Glutamatergic neuron (in vitro differentiated cells): ENCODE measurements around the gene SLC22A17. TPM values are rescaled to one million over a fixed set of nuclear protein-coding genes. Genes with fewer than 3 reads are reported as not detected.

ENCODE experiments used
- DNase-seq: peaks from one replicate; pipeline ENCODE4 v3.0.0; 2022
- H3K27ac Mint-ChIP-seq: one replicate; pipeline ENCODE4 v1.8.0; 2020; ENCODE audit warnings: mild to moderate bottlenecking, mixed read lengths, inconsistent platforms; ENCODE audit not compliant: unreplicated experiment
- H3K27me3 Mint-ChIP-seq: one replicate; pipeline ENCODE4 v1.8.0; 2020; ENCODE audit warnings: mild to moderate bottlenecking, moderate library complexity, mixed read lengths, inconsistent platforms; ENCODE audit not compliant: unreplicated experiment
- H3K36me3 Mint-ChIP-seq: one replicate; pipeline ENCODE4 v1.8.0; 2020; ENCODE audit warnings: mild to moderate bottlenecking, mixed read lengths, inconsistent platforms; ENCODE audit not compliant: unreplicated experiment
- H3K4me1 Mint-ChIP-seq: one replicate; pipeline ENCODE4 v1.8.0; 2020; ENCODE audit warnings: mild to moderate bottlenecking, low read depth, mixed read lengths, inconsistent platforms; ENCODE audit not compliant: unreplicated experiment
- H3K4me3 Mint-ChIP-seq: one replicate; pipeline ENCODE4 v1.8.0; 2020; ENCODE audit warnings: mild to moderate bottlenecking, mixed read lengths, inconsistent platforms; ENCODE audit not compliant: unreplicated experiment
- H3K9me3 Mint-ChIP-seq: one replicate; pipeline ENCODE4 v1.8.0; 2020; ENCODE audit warnings: mild to moderate bottlenecking, moderate library complexity, mixed read lengths, inconsistent platforms; ENCODE audit not compliant: unreplicated experiment
- CTCF ChIP-seq: fragments of 200-600 bp; sonication (generic); IDR thresholded peaks from one replicate; pipeline ENCODE4 v1.5.0; 2021; ENCODE audit not compliant: partially characterized antibody, unreplicated experiment
- total RNA-seq: library from RNA; stranded (reverse); fragmentation: NEBNext Ultra II Directional; extraction: Animal tissue kit (Norgen Biotek cat#: 25700); gene quantifications from one replicate; pipeline ENCODE4 v1.2.1, GENCODE V29; 2021; ENCODE audit not compliant: unreplicated experiment

The SLC22A17 gene
- total RNA-seq, 1 donor from 2014 or later, result 70.6 TPM

GRCh38 chr14:23380976-23381375 lies 28.3 kb upstream of the SLC22A17 start:
- Mint-ChIP-seq H3K4me3 (peak overlapping the region; percentile 36), H3K9me3 (peaks cover 7% of the 10 kb centered on the region), H3K27ac (peak overlapping the region; percentile 40), H3K27me3 (peaks cover 4% of the 10 kb centered on the region), H3K36me3 (peaks cover 4% of the 10 kb centered on the region), H3K4me1 (peaks cover 31% of the 10 kb centered on the region)
- DNase-seq, result no peak
- TF ChIP-seq CTCF, result no peak

GRCh38 chr14:23380197-23380914 lies 27.7 kb upstream of the SLC22A17 start:
- TF ChIP-seq CTCF, result peak; percentile 13
- peaks cover 7% of the 10 kb centered on the region for H3K9me3 Mint-ChIP-seq
- peaks cover 4% of the 10 kb centered on the region for H3K27me3 Mint-ChIP-seq
- peaks cover 4% of the 10 kb centered on the region for H3K36me3 Mint-ChIP-seq
- peak overlapping the region; percentile 36 for H3K4me3 Mint-ChIP-seq
- peak; percentile 42 for DNase-seq
- peaks cover 31% of the 10 kb centered on the region for H3K4me1 Mint-ChIP-seq
- peak overlapping the region; percentile 40 for H3K27ac Mint-ChIP-seq

GRCh38 chr14:23379366-23380196 lies 26.9 kb upstream of the SLC22A17 start:
- H3K27ac Mint-ChIP-seq, result no peak overlapping the region
- peaks cover 31% of the 10 kb centered on the region for H3K4me1 Mint-ChIP-seq
- peak; percentile 61 for DNase-seq
- no peak overlapping the region for H3K4me3 Mint-ChIP-seq
- no peaks in the 10 kb centered on the region for H3K36me3 Mint-ChIP-seq
- H3K9me3 Mint-ChIP-seq, result peaks cover 3% of the 10 kb centered on the region
- peak; percentile 77 for TF ChIP-seq CTCF
- no peaks in the 10 kb centered on the region for H3K27me3 Mint-ChIP-seq

GRCh38 chr14:23378612-23379220 lies 26.0 kb upstream of the SLC22A17 start:
- Mint-ChIP-seq H3K4me3 (no peak overlapping the region), H3K36me3 (no peaks in the 10 kb centered on the region), H3K9me3 (peaks cover 3% of the 10 kb centered on the region), H3K27me3 (no peaks in the 10 kb centered on the region), H3K27ac (peak overlapping the region; percentile 2), H3K4me1 (peaks cover 31% of the 10 kb centered on the region)
- no peak for TF ChIP-seq CTCF
- no peak for DNase-seq
